DMS153 treated with DMSO at 0.1 percent for 48 hours (cell line): ENCODE measurements around the gene CCDC97.
"Not testable (repeated sequence)": the region's sequence is repeated elsewhere in the genome, so short reads cannot be mapped to it uniquely, and the experiment has no call there.

ENCODE experiments used
- DNase-seq: peaks from one replicate; lab custom pipeline; 2025; ENCODE audit not compliant: unreplicated experiment; lab: John Stamatoyannopoulos, UW

Gene CCDC97

DNA sequence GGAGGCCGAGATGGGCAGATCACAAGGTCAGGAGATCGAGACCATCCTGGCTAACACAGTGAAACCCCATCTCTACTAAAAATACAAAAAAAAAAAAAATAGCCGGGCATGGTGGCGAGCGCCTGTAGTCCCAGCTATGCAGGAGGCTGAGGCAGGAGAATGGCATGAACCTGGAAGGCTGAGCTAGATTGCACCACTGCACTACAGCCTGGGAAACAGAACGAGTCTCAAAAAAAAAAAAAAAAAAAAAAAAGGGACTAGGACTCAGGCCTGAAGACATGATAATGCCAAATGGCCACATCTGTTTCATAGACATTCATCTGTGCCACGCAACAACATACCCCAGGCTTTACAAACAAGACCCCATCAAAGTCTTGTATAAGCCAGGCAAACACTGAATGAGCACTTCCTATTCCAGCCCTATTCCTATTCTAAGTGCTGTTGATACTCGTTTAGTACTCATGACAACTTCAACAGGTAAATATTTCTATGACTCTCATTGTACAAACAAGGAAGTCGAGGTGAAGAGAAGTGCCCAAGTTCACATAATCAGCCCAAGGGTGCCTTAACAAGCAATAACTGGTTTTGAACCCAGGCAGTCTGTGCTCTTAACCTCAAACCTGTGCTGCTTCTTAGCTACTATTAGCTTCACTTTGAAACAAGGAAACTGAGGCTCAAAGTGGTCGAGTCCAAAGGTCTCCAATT lies 52.3 kb downstream of the CCDC97 start:
- no peak for DNase-seq

DNA sequence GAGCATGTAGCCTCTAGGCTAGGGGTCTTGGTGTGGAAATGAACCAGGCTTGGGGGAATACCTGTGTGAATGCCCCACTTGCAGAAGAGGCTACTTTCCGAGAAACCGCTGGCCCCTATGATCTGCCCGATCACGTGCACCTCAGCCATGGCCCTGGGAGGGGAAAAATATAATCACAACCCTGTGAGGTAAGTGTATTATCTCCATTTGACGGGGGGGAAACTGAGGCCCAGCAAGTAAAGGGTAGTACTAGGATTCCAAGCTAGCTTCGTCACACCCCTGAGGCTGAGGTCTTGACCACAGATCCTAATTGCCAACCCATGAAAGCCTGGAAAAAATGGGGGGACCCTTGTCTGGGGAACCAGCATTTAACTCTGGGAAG lies 53.4 kb downstream of the CCDC97 start:
- DNase-seq, result no peak

DNA sequence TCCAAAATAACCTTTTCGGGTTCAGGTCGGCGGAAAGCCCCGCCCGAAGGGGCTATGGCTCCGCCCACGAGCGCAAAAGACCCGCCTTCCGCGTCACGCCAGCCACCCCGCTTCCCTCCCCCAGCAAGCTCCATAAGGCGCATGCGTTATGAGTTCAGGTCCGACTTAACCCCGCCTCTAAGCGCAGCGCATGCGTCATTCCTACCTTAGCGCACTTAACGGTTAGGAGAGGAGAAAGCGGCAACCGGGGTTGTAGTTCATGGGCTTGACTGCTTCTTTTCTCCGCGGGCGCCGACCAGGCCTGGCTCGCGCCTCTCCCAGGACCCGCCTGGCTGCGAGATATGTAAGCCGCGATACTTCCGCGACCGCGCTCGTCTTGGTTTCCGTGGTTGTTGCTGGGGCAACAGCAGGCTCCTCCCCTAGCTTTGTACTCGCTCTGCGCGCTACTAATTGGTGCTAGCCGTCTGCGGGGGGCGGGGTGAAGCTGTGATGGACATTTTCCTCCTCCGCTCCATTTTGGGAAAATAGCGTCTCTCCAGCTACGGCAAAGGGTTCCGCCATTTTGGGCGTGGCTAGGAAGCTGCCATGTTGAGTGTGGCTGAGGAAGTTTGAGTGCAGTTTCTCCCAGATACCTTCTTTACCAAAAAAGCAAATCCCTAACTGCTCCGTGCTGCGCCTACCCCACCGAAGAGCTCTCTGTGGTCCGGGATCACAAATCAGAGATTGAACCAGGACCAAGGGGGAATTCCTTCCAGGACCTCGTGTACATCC lies 54.0 kb downstream of the CCDC97 start, which contains the start of gene B9D2:
Gene B9D2 (minus strand): TSS at position 397 of the 771 bp plus-strand sequence. CDS start 630 bp downstream, outside the sequence.
- DNase-seq, result peak; percentile 97

DNA sequence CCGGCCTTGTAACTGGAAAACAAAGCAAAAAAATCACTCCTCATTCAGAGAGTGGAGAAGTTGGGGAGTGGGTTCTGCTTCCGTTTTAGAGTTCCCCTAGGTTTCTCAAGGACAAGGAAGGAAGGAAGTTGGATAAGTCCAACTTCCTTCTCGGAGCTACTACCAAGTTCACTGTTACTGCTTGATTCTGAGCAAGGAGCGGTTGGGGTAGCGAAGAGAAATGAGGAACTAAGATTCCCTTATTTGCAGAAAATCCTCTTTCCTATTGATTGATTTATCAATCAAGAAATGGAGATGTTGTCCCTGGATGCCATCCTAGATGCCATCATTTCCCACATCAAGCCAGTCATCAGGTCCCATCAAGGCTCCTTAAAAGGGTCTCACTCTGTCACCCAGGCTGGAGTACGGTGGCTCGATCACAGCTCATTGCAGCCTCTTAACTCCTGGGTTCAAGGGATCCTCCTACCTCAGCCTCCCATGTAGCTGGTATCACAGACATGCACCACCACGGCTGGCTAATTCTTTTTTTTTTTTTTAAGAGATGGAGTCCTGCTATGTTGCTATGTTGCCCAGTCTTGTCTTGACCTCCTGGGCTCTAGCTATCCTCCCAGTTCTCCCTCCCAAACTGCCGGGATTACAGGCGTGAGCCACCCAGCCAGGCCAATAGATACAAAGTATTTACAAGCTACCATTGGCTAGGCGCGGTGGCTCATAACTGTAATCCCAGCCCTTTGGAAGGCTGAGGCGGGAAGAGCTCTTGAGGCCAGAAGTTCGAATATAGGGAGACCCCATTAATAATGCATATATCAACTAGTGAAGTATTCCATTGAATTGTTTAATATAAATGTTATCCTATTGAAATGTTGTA lies 54.8 kb downstream of the CCDC97 start:
- no peak for DNase-seq

DNA sequence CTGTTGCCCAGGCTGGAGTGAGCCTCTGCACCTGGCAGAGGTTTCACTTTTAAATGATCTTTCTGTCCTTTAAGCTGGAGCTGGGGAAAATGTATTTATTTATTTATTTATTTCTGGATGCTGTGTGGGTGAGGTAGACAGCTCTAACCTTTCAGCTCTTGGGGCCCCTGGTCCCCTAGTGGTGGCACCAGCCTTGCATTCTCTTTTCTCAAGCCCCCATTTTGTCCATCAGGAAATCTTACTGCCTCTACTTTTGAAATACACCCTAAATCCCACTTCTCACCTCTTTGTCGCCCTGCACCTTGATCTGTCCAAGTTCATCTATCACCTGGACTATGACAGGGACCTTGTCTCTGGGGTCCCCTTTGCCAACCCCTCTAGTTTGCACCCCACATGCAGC lies 56.1 kb downstream of the CCDC97 start:
- no peak for DNase-seq

DNA sequence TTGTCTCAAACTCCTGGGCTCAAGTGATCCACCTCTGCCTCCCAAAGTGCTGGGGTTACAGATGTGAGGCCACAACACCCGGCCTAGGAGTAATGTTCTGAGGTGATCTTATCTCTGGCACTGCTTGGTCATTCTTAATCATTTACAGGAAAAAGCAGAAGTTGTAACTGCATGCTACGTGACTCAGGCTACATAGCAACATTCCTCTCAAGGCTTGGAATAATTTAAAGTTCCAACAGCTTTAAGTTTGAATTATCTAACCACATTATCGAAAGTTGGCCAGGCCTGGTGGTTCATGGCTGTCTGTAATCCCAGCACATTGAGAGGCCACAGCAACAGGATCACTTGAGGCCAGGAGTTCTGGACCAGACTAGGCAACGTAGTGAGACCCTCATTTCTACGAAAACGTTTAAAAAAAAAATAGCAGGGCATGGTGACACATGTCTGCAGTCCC lies 57.9 kb downstream of the CCDC97 start:
- DNase-seq, result no peak

DNA sequence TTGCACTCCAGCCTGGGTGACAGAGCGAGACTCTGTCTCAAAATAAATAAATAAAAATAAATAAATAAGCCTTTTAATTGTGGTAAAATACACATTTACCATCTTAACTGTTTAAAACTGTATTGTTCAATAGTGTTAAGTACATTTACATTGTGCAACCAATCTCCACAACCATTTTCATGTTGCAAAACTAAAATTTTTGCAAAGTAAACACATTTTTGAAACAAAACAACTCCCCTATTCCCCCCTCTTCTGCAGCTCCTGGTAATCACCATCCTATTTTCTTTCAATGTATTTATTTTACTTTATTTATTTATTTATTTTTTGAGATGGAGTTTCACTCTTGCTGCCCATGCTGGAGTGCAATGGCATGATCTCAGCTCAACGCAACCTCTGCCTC lies 59.8 kb downstream of the CCDC97 start:
- no peak for DNase-seq

DNA sequence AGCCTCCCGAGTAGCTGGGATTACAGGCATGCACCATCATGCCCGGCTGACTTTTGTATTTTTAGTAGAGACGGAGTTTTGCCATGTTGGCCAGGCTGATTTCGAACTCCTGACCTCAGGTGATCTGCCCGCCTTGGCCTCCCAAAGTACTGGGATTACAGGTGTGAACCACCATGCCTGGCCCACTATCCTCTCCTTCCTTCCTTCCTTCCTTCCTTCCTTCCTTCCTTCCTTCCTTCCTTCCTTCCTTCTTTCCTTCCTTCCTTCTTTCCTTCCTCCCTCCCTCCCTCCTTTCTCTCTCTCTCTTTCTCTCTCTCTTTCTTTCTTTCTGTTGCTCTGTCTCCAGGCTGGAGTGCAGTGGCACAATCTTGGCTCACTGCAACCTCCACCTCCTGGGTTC lies 61.1 kb downstream of the CCDC97 start:
- not testable (repeated sequence) for DNase-seq

DNA sequence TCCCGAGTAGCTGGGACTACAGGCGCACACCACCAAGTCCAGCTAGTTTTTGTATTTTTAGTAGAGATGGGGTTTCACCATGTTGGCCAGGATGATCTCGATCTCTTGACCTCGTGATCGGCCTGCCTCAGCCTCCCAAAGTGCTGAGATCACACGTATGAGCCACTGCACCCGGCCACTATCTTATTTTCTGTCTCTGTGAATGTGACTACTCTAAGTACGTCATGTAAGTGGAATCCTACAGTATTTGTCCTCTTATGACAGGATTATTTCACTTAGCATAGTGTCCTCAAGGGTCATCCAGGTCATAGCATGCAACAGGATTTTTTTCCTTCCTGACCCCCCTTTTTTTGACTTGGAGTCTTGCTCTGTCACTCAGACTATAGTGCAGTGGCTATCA lies 61.6 kb downstream of the CCDC97 start:
- no peak for DNase-seq

DNA sequence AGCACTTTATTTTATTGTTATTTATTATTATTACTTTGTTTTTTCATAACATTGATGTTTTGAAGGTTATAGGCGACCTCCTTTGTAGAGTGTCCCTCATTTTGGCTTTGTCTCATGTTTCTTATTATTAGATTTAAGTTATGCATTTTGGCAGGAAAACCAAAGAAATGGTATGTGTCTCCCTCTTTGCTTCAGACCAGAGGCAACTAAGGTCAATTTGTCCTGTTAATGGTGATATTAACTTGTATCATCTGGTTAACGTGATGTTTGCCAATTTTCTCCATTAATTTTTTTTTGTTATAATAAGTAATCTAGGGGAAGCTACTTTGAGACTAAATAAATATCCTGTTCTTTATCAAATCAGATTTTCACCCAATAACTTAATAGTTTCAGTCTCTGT lies 62.5 kb downstream of the CCDC97 start:
- no peak for DNase-seq

DNA sequence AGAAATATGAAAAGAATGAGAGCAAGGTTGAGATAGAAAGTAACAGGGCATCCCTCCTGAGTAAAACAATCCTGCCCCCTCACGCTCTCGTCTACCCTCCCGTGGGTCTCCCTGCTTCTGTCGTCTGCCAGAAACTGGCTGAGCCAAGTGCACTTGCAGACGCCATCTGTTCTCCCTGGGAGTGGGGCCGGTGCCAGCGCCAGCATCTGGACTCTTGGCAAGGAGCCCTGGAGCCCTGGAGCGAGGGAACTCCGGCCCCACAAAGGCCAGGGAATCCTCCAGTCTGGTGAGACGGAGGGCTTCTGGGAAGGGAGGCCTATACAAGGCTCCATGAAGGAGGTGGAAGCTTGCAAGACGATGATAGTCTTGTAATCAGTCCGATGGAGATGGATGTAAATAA lies 64.0 kb downstream of the CCDC97 start:
- peak; percentile 74 for DNase-seq
